ENCODE data around the gene TDP1.
"Not testable (repeated sequence)": the region's sequence is repeated elsewhere in the genome, so short reads cannot be mapped to it uniquely, and the experiment has no call there.

TDP1 gene

DNA sequence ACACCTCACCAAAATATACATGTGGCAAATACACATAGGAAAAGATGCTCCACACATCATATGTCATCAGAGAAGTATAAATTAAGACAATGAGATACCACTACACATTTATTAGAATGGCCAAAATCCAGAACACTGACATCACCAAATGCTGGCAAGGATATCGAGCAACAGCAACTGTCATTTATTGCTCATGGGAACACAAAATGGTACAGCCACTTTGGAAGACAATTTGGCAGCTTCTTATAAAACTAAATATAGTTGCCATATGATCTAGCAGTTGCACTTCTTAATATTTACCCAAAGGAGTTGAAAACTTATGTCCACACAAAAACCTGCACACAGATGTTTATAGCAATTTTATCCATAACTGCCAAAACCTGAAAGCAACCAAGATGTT, 99.1 kb downstream of the TDP1 start:
- DNase-seq: no peak

DNA sequence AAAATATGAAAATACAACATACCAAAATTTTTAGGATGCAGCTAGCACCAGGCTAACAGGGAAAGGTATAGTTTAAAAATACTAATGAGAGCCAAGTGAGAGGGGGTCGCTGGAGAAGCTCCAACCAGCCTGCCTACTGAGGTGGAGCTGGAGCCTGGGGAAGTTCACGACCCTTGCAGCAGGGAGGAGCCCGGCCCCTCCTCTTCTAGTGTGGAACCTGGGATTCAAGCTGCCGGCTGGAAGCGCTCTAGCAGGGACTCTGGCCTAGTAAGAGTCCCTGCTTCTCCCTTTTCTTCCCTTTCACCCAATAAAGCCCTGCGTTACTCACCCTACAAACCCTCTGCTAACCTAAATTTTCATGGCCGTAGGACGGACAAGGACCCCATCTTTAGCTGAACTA, 101.1 kb downstream of the TDP1 start:
- DNase-seq: no peak

DNA sequence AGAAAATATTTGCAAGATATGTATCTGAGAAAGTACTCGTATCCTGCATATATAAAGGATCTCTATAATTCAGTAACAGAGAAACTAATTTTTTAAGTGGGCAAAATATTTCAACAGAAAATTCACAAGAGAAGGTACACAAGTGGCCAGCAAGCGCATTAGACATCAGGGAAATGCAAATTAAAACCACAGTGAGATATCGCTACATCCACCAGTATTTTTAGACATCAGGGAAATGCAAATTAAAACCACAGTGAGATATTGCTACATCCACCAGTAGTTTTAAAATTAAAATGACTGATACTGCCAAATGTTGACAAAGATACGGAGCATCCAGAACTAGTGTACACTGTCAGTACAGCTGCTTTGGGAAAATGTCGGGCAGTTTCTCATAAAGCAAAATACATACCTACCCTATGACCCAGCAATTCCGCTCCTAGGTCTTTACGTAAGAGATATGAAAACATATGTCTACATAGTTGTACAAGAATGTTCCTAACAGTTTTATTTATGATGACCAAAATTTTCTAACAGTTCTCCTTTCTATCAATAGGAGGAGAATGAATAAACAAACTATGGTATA, 103.2 kb downstream of the TDP1 start:
- no peak for DNase-seq

DNA sequence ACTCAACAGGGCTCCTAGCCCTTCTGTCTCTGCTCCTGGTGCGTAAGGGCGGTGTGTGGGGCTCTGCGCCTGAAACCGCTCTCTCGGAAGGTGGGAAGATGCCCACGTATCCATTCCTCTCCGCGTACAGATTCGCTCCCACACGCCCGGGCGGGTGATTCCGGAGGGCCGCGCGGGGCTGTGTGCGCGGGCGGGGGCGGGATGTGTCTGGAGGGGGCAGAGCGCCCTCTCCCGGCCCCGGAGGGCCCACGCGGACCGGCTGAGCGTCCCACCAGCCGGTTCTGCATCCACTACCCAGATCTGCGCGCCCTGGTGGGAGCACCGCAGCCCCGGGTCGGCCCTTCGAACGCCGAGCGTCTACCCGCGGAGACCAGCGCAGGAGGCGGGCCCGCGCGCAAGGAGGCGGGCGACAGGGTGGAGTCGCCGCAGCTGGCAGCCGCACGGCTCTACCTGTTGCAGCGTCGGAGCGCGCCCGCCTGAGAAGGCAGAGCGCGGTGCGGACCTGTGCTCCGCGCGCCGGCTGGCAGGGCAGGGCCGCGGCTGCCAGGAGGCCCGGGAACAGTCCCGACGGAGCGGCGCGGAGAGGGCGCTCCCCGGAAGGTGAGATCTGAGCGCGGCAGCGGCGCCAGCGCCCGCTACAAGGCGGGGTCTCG, 104.7 kb downstream of the TDP1 start:
- DNase-seq: peak; percentile 57

DNA sequence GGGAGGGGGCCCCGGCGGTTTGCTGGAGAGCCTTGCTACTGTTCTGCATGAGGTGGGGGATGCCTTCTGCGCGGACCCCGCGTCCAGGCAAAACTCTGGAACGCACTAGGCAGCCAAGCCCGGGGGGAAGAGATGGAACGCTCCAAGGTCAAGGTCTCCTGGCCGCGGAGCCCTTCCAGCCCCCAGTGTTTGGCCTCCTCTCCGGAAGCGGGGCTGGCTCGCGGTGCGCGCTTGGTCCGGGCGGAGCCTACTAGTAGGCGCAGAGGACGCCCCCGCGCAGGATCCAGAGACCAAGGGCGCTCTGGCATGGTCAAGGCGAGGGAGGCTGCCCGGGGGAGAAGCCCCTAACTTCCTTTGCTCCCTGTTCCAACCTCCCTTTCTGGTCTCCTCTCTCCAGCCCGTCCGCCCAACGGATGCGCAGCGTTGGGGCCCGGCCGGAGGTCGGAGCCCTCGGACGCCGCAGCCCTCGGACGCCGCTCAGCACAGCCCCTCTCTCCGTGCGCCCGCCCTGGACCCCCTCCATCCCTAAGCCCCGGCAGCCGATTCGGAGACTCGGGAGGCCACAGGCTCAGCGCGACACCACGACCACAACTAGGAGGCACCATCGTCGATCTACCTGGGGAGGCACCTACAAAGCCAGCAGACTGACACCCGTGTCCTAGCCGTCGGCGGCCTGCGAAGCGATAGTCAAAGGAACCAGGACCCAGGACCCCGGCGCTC, 105.4 kb downstream of the TDP1 start:
- no peak for DNase-seq

DNA sequence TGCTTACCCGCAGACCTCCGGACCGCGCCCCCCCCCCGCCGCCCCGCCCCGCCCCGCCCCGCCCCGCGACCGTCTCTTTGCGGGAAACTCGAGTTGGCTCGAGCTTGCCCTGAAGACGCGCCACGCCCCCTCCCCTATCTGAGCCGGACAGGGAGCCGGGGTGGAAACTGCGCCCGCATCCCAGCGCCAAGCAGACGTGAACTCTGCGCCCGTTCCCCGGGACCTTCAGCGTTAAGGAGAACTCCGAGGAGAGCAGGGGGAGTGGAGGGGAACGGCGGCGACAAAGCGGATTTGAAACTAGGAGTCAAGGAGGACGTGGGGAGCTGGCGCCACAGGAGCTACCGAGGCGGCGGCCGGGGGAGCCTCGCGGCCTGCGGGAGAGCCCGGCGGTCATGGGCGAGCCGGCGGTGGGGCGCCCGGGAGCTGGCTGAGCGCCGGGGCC, 106.0 kb downstream of the TDP1 start, which contains the start of gene KCNK13:
Gene KCNK13, plus strand, starts transcription at position 310 of the 442 bp plus-strand sequence. CDS start 212 bp downstream, outside the sequence.
- DNase-seq: no peak

DNA sequence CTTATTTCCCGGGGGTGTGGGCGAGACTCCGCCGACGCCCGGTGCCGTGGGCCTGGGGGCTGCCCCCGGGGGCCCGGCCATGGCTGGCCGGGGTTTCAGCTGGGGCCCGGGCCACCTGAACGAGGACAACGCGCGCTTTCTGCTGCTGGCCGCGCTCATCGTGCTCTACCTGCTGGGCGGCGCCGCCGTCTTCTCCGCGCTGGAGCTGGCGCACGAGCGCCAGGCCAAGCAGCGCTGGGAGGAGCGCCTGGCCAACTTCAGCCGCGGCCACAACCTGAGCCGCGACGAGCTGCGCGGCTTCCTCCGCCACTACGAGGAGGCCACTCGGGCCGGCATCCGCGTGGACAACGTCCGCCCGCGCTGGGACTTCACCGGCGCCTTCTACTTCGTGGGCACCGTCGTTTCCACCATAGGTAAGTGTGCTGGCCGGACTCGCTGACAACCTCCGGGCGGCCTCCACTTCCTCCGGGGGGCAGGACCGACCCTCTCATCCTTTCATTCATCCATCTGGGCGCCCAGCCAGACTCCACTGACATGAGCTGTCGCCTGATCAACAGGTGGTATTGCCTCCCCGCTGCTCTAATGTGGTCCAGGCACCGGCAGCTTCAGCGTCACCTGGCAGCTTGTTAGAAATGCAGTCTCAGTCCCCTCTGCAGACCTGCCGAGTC, 106.5 kb downstream of the TDP1 start:
- DNase-seq: peak; percentile 9

DNA sequence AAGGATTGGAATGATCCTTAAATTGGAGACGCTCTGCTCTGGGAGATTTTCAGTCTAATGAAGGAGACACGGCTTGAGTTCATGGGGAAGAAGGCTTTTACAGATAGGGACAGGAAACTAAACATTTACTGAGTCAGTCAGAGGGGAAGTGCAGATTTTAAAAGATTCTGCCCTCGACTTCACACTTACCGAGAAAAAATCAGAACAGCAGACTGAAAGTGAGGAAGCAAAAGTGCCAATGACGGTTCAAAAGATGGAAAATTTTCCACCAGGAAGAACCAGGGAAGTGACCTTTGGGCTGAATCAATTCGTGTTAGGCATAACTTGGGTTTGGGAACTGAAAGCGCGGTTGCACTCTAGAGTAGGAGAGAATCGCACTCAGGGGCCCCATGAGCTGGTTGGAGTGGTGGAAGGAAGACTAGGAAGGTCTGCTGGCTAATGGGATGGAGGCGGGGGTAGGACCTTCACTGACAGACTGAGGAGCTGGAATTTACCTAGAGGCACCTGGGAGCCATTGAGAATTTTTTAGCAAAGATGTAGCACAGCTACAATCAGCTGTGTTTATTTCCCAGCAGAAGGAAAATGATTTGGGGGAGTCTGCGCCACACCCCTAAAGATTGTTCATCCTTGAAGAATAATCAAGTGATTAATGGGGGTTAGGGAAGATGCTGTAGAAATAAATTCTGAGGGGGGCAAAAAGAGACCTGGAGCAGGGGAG, 107.3 kb downstream of the TDP1 start:
- no peak for DNase-seq

DNA sequence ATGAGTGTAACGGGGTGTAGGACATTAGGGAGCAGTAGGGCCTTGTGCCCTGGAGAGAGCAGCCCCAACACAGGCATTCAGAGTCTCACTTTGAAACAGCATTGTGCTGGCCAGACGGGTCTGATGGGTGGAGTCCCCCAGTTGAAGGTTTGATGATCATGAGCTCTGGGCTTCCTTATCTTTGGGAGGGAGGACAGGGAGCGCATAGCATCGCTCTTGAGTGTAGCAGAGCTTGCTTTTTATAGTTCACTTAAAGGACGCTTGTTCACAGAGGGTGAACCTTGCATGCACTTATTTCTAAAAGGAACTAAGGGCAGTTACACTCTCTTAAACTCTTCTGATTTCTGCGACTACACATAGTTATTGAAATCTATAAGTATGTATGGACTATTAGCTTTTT, 116.6 kb downstream of the TDP1 start:
- DNase-seq: no peak

DNA sequence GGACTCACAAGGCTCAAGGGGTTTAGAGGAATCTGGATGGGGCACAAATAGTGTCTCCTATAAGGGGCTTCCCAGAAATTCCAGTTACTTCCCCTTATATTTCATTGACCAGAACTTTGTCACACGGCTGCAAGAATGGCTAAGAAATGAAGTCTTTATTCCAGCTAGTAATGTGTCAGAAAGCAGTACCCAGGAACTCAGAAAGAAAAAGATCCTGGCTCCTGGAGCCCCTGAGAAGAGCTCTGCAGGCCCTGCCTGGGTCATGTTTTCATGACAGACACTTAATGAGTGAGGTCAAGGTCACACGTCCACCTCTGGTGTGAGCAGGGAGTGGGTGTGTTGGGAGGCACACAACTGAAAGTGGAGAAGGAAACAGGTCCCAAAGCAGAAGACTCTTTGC, 123.8 kb downstream of the TDP1 start:
- DNase-seq: no peak

DNA sequence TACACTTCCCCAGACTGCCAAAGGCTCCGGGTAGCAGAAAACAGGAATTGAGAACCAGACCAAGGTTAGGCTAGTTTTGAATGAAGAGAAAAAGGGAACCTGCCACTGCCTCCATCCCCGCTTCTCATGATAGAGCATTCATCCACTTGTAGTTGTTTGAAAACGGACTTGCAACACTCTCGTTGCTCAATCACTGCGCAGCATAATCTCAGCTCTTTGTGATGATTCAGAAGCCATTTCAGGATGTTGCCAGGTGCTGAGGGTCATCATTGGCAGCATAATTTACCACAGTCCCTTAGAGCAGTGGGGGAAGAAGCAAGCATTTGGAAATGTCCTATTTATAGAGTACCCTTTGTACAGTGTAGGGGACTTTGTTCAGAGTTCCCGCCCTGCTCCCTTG, 131.7 kb downstream of the TDP1 start:
- no peak for DNase-seq

DNA sequence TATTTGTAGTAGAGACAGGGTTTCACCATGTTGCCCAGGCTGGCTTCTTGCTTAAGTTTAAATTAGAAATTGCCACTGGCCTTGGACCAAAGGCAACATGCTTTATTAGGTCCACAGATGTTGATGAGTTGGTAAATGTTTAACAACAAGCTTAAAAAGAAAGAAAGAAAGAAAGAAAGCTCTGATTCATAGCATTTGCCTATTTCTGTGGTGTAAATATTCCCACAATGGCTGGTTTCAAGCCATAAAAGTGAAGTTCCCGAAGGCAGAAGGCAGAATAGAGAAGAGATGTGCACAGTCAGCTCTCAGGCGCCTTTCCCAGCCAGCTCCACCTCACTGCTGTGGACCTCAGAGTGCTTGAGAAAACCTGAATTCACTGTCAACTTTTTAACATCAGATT, 132.4 kb downstream of the TDP1 start:
- no peak for DNase-seq

DNA sequence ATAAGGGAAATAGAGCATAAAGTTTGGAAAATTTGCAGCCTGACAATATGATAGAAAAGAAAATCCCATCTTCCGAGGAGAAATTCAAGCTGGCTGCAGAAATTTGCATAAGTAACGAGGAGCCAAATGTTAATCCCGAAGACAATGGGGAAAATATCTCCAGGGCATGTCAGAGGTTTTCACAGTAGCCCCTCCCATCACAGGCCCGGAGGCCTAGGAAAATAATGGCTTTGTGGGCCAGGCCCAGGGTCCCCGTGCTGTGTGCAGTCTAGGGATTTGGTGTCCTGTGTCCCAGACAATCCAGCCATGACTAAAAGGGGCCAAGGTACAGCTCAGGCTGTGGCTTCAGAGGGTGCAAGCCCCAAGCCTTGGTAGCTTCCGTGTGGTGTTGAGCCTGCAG, 133.8 kb downstream of the TDP1 start:
- DNase-seq: not testable (repeated sequence)

DNA sequence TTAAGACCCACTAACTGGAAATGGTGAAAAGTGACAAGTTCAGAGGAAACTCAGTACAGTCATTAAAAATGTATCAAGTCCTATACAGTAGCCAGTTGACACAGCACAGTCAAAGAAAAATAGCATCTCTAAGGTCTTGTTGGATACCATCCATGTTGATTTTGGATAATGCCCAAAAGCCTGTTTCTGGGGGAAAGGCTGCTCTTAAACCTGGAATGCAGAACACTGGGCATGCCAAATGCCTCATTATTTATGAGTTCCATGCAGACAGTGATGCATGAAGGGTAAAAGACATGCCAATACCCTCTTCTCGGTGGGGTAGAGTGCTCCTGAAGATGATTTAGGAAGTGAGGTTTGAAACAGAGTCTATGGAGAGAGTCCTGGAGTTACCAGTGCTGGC, 135.7 kb downstream of the TDP1 start:
- DNase-seq: no peak

DNA sequence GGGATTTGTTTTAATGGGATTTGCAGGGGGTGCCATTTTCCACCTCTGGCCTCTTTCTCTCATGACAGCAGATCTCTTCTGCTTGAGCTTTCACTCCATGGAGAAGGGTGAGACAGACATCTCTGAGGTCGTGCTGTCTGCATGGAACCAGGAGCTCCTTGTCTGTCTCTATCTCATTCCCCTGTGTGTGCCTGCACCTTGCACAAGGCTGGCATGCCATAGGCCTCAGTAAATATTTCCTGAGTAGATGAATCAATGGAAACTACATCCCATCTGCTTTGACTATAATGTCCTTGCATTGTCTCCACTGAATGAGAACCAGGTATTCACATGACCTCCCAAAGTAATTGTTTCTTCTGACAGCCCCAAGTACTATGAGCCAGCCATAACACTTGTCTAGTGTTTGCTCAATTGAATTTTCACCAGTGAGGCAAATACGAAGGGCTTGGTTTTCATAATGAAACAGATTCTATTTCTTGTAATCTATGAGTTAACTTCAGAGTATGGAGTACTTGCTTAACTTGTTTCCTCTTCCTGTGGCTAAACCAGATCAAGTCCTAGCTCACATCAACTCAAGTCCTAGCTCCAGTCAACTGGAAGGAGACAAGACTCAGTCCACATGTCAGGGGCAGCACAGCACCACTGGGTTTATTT, 138.3 kb downstream of the TDP1 start:
- DNase-seq: no peak

All from NCI-H1436 (cell line).